HUES64 (cell line): ENCODE results near the gene SCRN2.

Experiments used
- H3K27ac ChIP-seq: 2 replicates; pipeline ENCODE4 v1.7.0; 2013; ENCODE audit warnings: low read depth, low read length, inconsistent platforms
- H3K27me3 ChIP-seq: 2 replicates; pipeline ENCODE4 v1.6.1; 2013; ENCODE audit warnings: mild to moderate bottlenecking, low read length; ENCODE audit not compliant: insufficient read depth
- H3K36me3 ChIP-seq: 2 replicates; pipeline ENCODE4 v1.6.1; 2013; ENCODE audit warnings: mild to moderate bottlenecking, low read length; ENCODE audit not compliant: insufficient read depth
- H3K4me1 ChIP-seq: 2 replicates; pipeline ENCODE4 v1.6.1; 2013; ENCODE audit warnings: mild to moderate bottlenecking, low read length, moderate library complexity; ENCODE audit not compliant: insufficient read depth
- H3K4me3 ChIP-seq: 2 replicates; pipeline ENCODE4 v1.5.1; 2013; ENCODE audit warnings: mild to moderate bottlenecking, low read length, moderate library complexity
- H3K9ac ChIP-seq: 2 replicates; pipeline ENCODE4 v1.6.1; 2013; ENCODE audit warnings: mild to moderate bottlenecking, low read depth, low read length
- H3K9me3 ChIP-seq: 2 replicates; pipeline ENCODE4 v1.6.1; 2013; ENCODE audit warnings: low read depth, low read length; ENCODE audit not compliant: insufficient read depth
- WGBS: fragments of 150-250, 120-280 bp; methylation state at CpG from one replicate; pipeline ENCODE4 v1.1.7; 2013; ENCODE audit warnings: missing lambda C conversion rate; 5-methylcytosine and 5-hydroxymethylcytosine counted together

Gene SCRN2

DNA sequence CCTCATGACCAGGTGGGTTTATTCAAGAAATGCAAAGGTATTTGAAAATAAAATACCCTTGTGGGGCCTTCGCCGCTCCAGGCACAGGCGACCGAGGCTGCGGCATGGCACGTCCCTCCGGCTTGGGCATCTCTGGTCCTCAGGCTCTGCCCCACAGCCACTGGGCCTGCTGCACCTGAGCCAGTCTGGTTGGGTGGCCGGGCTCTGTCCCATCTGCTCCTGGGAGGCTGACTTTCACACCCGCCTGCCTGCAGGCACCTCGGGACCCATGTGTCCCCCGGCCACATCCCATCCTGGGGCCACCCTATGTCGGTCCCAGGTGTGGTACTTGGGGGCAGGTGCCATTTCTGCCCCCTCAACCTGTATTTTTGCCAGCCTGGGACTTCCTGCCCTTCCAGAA, 40.4 kb downstream of the SCRN2 start:
- no peaks in the 10 kb centered on the region for H3K9me3 ChIP-seq
- 83% methylated on average over 12 of the region's 12 CpGs for WGBS

DNA sequence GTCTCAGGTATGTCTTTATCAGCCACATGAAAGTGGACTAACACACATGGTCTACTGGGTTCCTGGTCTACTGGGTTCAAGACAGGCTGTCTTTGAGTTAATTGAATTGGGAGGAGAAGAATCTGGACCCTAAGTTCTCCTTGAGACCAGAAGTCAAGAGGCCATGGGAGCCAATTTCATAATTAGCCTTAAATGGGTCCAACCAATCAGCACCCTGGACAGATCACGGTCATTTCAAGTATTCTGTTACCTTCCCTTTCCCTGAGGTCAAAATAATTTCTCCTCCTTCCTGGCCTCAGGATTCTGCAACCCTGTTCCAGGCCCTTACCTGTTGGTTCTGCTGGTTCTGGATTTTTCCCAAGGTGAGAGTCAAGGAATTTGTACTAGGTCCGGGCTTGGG, 43.3 kb downstream of the SCRN2 start:
- peaks cover 28% of the 10 kb centered on the region for H3K27me3 ChIP-seq
- H3K4me3 ChIP-seq, result no peak overlapping the region
- H3K36me3 ChIP-seq, result no peaks in the 10 kb centered on the region
- H3K4me1 ChIP-seq, result no peaks in the 10 kb centered on the region
- 58% methylated on average over 2 of the region's 2 CpGs for WGBS
- H3K27ac ChIP-seq, result no peak overlapping the region
- no peak overlapping the region for H3K9ac ChIP-seq
- H3K9me3 ChIP-seq, result no peaks in the 10 kb centered on the region

More for the DNA sequence above, 40.4 kb downstream of the SCRN2 start:
- H3K4me3 ChIP-seq, result no peak overlapping the region
- peaks cover 6% of the 10 kb centered on the region; the same call in 1 of the 2 replicates for H3K27me3 ChIP-seq
- no peak overlapping the region for H3K9ac ChIP-seq
- H3K4me1 ChIP-seq, result no peaks in the 10 kb centered on the region
- H3K36me3 ChIP-seq, result no peaks in the 10 kb centered on the region
- no peak overlapping the region for H3K27ac ChIP-seq

DNA sequence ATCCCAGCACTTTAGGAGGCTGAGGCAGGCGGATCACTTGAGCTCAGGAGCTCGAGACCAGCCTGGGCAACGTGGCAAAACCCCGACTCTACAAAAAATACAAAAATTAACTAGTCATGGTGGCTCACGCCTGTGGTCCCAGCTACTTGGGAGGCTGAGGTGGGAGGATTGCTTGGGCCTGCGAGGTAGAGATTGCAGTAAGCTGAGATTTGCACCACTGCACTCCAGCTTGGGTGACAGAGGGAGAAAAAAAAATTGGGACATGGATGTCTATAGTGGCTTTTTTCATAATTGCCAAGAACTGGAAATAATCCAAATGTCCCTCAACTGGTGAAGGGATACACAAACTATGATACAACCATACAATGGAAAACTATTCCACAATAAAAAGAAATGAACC, 48.1 kb downstream of the SCRN2 start:
- Histone ChIP-seq H3K9ac (no peak overlapping the region), H3K9me3 (no peaks in the 10 kb centered on the region), H3K36me3 (no peaks in the 10 kb centered on the region), H3K4me1 (no peaks in the 10 kb centered on the region), H3K27me3 (peaks cover 76% of the 10 kb centered on the region), H3K27ac (no peak overlapping the region), H3K4me3 (no peak overlapping the region)
- WGBS, result 61% methylated on average over 6 of the region's 6 CpGs

DNA sequence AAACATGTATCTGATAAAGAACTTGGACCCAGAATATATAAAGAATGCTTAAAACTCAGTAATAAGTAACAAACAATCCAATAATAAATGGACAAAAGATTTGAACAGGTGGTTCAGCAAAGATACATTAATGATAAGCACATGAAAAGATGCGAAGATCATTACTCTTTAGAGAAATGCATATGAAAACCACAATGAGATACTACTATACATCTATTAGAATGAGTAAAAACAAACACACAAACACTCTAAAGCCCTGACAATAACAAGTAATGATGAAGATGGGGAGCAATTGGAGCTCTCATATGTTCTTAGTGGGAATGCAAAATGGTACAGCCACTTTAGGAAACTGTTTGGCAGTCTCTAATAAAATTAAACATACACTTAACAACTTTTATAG, 48.6 kb downstream of the SCRN2 start:
- Histone ChIP-seq H3K9me3 (no peaks in the 10 kb centered on the region), H3K27me3 (peaks cover 81% of the 10 kb centered on the region), H3K36me3 (no peaks in the 10 kb centered on the region), H3K9ac (no peak overlapping the region), H3K4me1 (no peaks in the 10 kb centered on the region), H3K27ac (no peak overlapping the region), H3K4me3 (no peak overlapping the region)
- no CpG with 5 or more reads among the region's 1 CpG for WGBS

DNA sequence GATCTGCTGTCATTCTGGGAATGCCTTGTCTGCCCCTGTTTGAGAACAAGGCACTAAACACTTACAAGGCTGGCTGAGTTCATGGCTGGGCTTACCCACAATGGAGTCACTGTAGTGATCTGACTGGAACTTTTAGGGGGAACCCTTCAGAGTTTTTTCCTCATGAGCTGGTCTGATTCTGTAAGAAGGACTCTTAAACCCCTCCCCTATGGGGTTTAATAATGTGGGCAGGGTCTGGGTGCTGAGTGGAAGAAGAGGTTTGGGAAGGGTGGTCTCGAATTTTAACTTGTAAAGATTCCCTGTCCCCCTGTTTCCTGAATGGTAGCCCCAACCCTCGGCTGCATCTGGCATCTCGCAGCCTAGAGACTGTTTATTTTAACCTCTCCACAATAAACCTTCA, 50.0 kb downstream of the SCRN2 start:
- no peak overlapping the region for H3K4me3 ChIP-seq
- no peaks in the 10 kb centered on the region for H3K9me3 ChIP-seq
- H3K36me3 ChIP-seq, result no peaks in the 10 kb centered on the region
- H3K27ac ChIP-seq, result no peak overlapping the region
- H3K4me1 ChIP-seq, result no peaks in the 10 kb centered on the region
- H3K27me3 ChIP-seq, result peaks cover 88% of the 10 kb centered on the region
- no peak overlapping the region for H3K9ac ChIP-seq
- WGBS, result 71% methylated on average over 1 of the region's 3 CpGs

DNA sequence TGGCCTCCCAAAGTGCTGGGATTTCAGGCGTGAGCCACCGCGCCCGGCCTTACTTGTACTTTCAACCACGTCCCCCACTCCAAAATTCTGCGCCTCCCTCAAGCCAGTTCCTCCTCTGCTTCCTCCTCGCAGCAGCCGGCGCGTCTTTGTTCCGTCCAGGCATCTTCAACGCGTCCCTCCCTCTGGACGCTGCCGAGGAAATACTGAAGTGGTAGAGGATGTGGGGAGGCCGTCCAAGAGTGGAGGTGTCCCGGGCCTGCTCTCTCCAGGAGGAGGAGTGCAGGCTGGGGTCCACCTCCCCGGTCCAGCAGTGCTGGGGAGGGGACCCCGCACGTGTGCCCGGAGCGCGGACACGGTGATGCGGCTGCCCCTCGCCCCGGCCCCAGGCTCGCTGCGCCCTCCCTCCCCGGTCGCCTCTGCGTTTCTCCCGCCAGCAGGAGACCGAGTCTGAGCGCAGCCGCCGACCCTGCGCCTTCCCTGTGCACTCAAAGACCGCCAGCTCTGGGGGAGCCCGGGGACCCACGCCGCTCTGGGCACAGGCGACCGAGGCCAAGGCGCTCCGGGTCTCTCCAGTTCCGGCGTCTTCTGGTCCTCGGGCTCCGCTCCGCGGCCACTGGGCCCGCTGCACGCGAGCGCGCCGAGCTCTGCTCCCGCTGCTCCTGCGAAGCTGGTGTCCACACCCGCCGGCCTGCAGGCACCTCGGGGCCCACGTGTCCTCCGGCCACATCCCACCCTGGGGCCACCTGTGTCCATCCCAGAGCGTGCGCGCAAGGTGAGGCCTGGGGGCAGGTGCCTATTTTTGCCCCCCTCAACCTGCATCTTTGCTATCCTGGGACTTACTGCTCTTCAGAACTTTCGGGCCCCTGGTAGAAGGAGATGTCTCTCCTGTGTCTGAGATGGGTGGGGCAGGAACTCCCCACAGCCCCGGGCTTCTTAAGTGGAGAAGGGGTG, 51.2 kb downstream of the SCRN2 start:
- Histone ChIP-seq H3K9me3 (no peaks in the 10 kb centered on the region), H3K4me3 (peak overlapping the region; percentile 58), H3K36me3 (no peaks in the 10 kb centered on the region), H3K27ac (no peak overlapping the region), H3K9ac (peak overlapping the region; percentile 58), H3K4me1 (no peaks in the 10 kb centered on the region), H3K27me3 (peaks cover 81% of the 10 kb centered on the region)
- 2% methylated on average over 70 of the region's 70 CpGs for WGBS
